Spleen (tissue), 13 donors: ENCODE measurements around the gene FAM3C. TPM values are rescaled to one million over a fixed set of nuclear protein-coding genes. Genes with fewer than 3 reads are reported as not detected.

Experiments used
- DNase-seq: peaks from one replicate; pipeline ENCODE4 v3.0.0-alpha.2; 2020
- H3K27ac ChIP-seq, 8 donors: fragments of 200-600 bp; sonication (generic) in 7 of 8; 1 replicate in 4 of 8; 2 replicates in 4 of 8; pipeline versions ENCODE4 v1.5.0 to v1.8.0; 2016 to 2021; ENCODE audit warnings: inconsistent platforms in 4 of 8, mild to moderate bottlenecking in 4 of 8, moderate library complexity in 1 of 8
- H3K27me3 ChIP-seq, 7 donors: fragments of 200-600 bp; sonication (generic) in 6 of 7; replicated peaks in 1 of 7; 1 replicate in 4 of 7; 2 replicates in 3 of 7; pipeline versions ENCODE4 v1.5.0 to v1.8.0; 2016 to 2021; ENCODE audit warnings: inconsistent platforms in 3 of 7, mild to moderate bottlenecking in 1 of 7
- H3K36me3 ChIP-seq, 6 donors: fragments of 200-600 bp; sonication (generic) in 5 of 6; 1 replicate in 4 of 6; 2 replicates in 2 of 6; pipeline versions ENCODE4 v1.5.0 to v1.8.0; 2016 to 2021; ENCODE audit warnings: inconsistent platforms in 2 of 6
- H3K4me1 ChIP-seq, 6 donors: fragments of 200-600 bp; sonication (generic) in 5 of 6; 1 replicate in 3 of 6; 2 replicates in 3 of 6; pipeline versions ENCODE4 v1.5.0 to v1.8.0; 2016 to 2021; ENCODE audit warnings: inconsistent platforms in 3 of 6
- H3K4me3 ChIP-seq, 8 donors: fragments of 200-600 bp; sonication (generic) in 7 of 8; 1 replicate in 4 of 8; 2 replicates in 4 of 8; pipeline versions ENCODE4 v1.5.0 to v1.8.0; 2016 to 2021; ENCODE audit warnings: inconsistent platforms in 4 of 8, mild to moderate bottlenecking in 4 of 8, moderate library complexity in 2 of 8
- H3K9me3 ChIP-seq, 8 donors: fragments of 200-600 bp; sonication (generic) in 7 of 8; 1 replicate in 4 of 8; 2 replicates in 4 of 8; pipeline versions ENCODE4 v1.5.0 to v1.8.0; 2016 to 2021; ENCODE audit warnings: inconsistent platforms in 4 of 8
- POLR2A ChIP-seq, 3 donors: fragments of 450-650 bp; IDR thresholded peaks; one replicate each; pipeline ENCODE4 v1.5.1; 2017; ENCODE audit warnings: antibody characterized with exemption in 3 of 3, mild to moderate bottlenecking in 1 of 3
- POLR2AphosphoS5 ChIP-seq, 3 donors: sonication (generic); formaldehyde crosslinking; IDR thresholded peaks; one replicate each; pipeline ENCODE4 v1.5.1; 2017; ENCODE audit warnings: antibody characterized with exemption in 3 of 3
- WGBS, 5 donors: extraction: QIAGEN DNeasy Blood & Tissue Kit in 3 of 5; methylation state at CpG; one replicate each; pipeline versions ENCODE4 v1.1.5 to v1.1.7; 2013 to 2018; 5-methylcytosine and 5-hydroxymethylcytosine counted together
- intact Hi-C: fragments of 100-400 bp; cut with DNase I; formaldehyde crosslinking; loops from one replicate; pipeline ENCODE4 v1.15.0; 2023; ENCODE audit warnings: low total_unique reads
- long read RNA-seq, 2 donors: transcript quantifications; one replicate each; lab custom pipeline, GENCODE V29; 2026
- polyA plus RNA-seq, 3 donors: library from polyadenylated mRNA; stranded (reverse); fragments of 200-250 nt; gene quantifications; one replicate each; pipeline ENCODE4 v1.2.1, GENCODE V29; 2013
- total RNA-seq, 7 donors: library from RNA; depleted of rRNA in 3 of 7; stranded (reverse); fragments of >200 nt in 3 of 7; fragmentation: NEBNext Ultra II Directional in 4 of 7; extraction: Animal tissue kit (Norgen Biotek cat#: 25700) in 4 of 7; gene quantifications; one replicate each; pipeline versions ENCODE4 v1.1.0 to v1.2.1, GENCODE V29; 2016 to 2021
- TF ChIP-seq, protein P1 (sequence below), 11 experiments: fragments of 200-600 bp in 7 of 11; fragments of 450-650 bp in 4 of 11; sonication (generic) in 4 of 11; IDR thresholded peaks in 8 of 11; conservative IDR thresholded peaks in 3 of 11; 1 replicate in 7 of 11; 2 replicates in 4 of 11; pipeline versions ENCODE4 v1.4.0 to v1.8.0; 2016 to 2021; ENCODE audit warnings: antibody characterized with exemption in 11 of 11, inconsistent platforms in 4 of 11, mild to moderate bottlenecking in 1 of 11
- donor health status: healthy with polysubstance abuse.
- donor health status: DM: no; HTN: no; CAD: no; lungs with moderate emphysema.
- donor health status: DM: no; HTN: no; CAD: no.
- donor health status: Bipolar disorder and iron deficiency.
- donor health status: healthy.
- donor health status: DM: no; HTN: no; CAD: no.
- donor health status: DM: yes; HTN: yes; CAD: no.

Gene FAM3C
- total RNA-seq (10 to 100 TPM; 45.8 to 69.2 (median 56.3) TPM), polyA plus RNA-seq (10 to 100 TPM; 35.4 to 45.4 (median 36.7) TPM)
- long read RNA-seq, donor 1, transcript FAM3C-201 (10 exons, 2,508 nt) = major isoform, 32 of 36 reads
- long read RNA-seq, donor 1, partial matches to known transcripts = 0 of 36 reads
- long read RNA-seq, donor 1, other reads (novel, unspliced or antisense) = 0 of 36 reads
- long read RNA-seq, donor 2, transcript FAM3C-201 (10 exons, 2,508 nt) = major isoform, 32 of 36 reads
- long read RNA-seq, donor 2, partial matches to known transcripts = 0 of 36 reads
- long read RNA-seq, donor 2, other reads (novel, unspliced or antisense) = 0 of 36 reads

DNA sequence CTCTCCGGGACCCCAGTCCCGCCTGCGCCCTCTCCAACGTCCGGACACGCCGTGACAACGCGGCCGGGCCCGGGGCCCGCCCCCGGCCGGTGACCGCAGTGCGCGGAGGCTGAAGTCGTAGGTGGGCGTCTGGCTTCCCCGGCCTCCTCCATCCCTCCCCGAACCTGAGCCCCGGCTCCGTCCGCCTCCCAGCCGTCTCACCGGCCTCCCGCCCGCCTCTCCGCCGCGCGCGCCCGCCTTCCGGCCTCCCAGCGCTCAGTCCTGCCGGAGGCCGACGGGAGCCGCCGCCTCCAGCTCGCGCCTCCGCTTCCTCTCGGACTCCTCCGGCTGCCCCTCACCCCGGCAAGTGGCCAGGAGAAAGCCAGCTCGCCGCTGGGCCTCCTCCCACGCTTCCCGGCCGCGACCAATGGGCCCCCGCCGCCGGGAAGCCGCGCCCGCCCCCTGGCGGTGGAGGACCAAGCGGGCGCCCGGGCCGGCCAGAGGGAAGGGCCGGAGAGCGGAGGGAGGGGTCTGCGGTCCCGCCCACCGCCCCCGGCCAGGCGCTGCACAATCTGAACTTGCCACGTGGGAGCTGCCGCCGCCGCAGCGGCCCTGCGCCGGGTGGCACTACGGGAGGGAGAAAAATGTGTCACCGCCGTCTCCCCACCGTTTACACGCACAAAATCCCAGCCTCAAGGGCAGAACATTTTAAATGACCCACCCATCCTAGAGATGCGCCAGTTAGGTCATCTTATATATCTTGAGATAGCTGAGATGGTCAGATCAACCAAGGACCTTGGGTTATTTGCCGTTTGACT, at the start of gene FAM3C:
Gene FAM3C, minus strand, starts transcription at position 348 of the 797 bp plus-strand sequence. CDS start 13,339 bp downstream, outside the sequence.
- intact Hi-C loops = no loop called here
- peaks cover 0 to 4% (median 0%) of the 10 kb centered on the region in 8 donors for H3K9me3 ChIP-seq
- TF ChIP-seq POLR2A (IDR thresholded peaks at IDR 0.05) (peak in 2 of 3 donors; percentile 68 to 80), POLR2AphosphoS5 (IDR thresholded peaks at IDR 0.05) (peak; percentile 95 to 97 (median 96))
- TF ChIP-seq, protein P1, sequence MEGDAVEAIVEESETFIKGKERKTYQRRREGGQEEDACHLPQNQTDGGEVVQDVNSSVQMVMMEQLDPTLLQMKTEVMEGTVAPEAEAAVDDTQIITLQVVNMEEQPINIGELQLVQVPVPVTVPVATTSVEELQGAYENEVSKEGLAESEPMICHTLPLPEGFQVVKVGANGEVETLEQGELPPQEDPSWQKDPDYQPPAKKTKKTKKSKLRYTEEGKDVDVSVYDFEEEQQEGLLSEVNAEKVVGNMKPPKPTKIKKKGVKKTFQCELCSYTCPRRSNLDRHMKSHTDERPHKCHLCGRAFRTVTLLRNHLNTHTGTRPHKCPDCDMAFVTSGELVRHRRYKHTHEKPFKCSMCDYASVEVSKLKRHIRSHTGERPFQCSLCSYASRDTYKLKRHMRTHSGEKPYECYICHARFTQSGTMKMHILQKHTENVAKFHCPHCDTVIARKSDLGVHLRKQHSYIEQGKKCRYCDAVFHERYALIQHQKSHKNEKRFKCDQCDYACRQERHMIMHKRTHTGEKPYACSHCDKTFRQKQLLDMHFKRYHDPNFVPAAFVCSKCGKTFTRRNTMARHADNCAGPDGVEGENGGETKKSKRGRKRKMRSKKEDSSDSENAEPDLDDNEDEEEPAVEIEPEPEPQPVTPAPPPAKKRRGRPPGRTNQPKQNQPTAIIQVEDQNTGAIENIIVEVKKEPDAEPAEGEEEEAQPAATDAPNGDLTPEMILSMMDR (IDR thresholded peaks at IDR 0.05 in 8 of 11, conservative IDR thresholded peaks at IDR 0.05 in 3 of 11) = peak; percentile 79 to 100 (median 98)
- H3K27ac ChIP-seq = peak within 1 kb of the TSS; percentile 86 to 94 (median 93)
- H3K36me3 ChIP-seq = peaks cover 0 to 10% (median 0%) of the 10 kb centered on the region in 6 donors
- H3K27me3 ChIP-seq = no peaks in the 10 kb centered on the region
- H3K4me3 ChIP-seq = peak within 1 kb of the TSS; percentile 60 to 96 (median 87)
- peaks cover 16 to 51% (median 38%) of the 10 kb centered on the region in 6 donors for H3K4me1 ChIP-seq
- WGBS, 5 donors = 0 to 2% (median 1%) methylated on average over 8 to 85 of the region's 85 CpGs
- peak; percentile 96 for DNase-seq

DNA sequence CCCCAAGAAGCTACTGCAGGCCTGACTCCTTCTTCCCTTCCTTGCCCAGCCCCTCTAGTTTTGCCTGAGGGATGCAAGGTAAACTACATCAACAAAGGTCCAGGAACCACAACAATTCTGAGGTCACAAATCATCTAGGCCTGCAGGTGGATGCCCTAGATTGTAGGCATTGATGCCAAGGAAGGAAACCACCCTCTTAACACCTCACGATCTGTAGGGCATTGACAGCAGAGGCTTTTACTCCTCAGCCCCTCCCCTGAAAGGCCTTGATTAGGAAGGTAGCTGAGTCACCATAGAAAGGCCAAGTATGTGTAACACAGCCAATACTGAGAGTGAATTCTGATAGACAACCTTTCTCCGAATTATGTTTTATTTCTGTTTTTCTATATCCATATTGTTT, 46.7 kb upstream of the FAM3C start:
- intact Hi-C loops = no loop called here
- TF ChIP-seq, protein P1 (IDR thresholded peaks at IDR 0.05 in 8 of 11, conservative IDR thresholded peaks at IDR 0.05 in 3 of 11) = no peak
- TF ChIP-seq POLR2A (IDR thresholded peaks at IDR 0.05) (no peak), POLR2AphosphoS5 (IDR thresholded peaks at IDR 0.05) (no peak)
- no peaks in the 10 kb centered on the region for H3K27me3 ChIP-seq
- peaks cover 5 to 24% (median 17%) of the 10 kb centered on the region in 6 donors for H3K4me1 ChIP-seq
- no peak overlapping the region for H3K4me3 ChIP-seq
- 58 to 74% (median 65%) methylated on average over 2 of the region's 2 CpGs for WGBS, 5 donors
- peak overlapping the region in 1 of 8 donors; percentile 25 for H3K27ac ChIP-seq
- no peak for DNase-seq
- H3K9me3 ChIP-seq = peaks cover 0 to 8% (median 0%) of the 10 kb centered on the region in 8 donors
- H3K36me3 ChIP-seq = no peaks in the 10 kb centered on the region

GRCh38 chr7:121440857-121441503, 44.9 kb upstream of the FAM3C start:
- TF ChIP-seq POLR2AphosphoS5 (IDR thresholded peaks at IDR 0.05) = no peak
- TF ChIP-seq, protein P1 (IDR thresholded peaks at IDR 0.05 in 8 of 11, conservative IDR thresholded peaks at IDR 0.05 in 3 of 11) = no peak
- no peak for TF ChIP-seq POLR2A (IDR thresholded peaks at IDR 0.05)
- peaks cover 0 to 8% (median 0%) of the 10 kb centered on the region in 8 donors for H3K9me3 ChIP-seq
- H3K27me3 ChIP-seq = no peaks in the 10 kb centered on the region
- H3K4me1 ChIP-seq = peaks cover 8 to 27% (median 16%) of the 10 kb centered on the region in 6 donors
- H3K36me3 ChIP-seq = no peaks in the 10 kb centered on the region
- peak overlapping the region in 3 of 8 donors; percentile 10 to 54 (median 12) for H3K4me3 ChIP-seq
- peak overlapping the region in 6 of 8 donors; percentile 38 to 71 (median 66) for H3K27ac ChIP-seq
- 65 to 81% (median 72%) methylated on average over 16 to 18 of the region's 18 CpGs for WGBS, 5 donors
- peak; percentile 76 for DNase-seq
- intact Hi-C loops = no loop called here
